Naive thymus-derived CD4-positive, alpha-beta T cell (primary cell): ENCODE results near the gene NT5C2. TPM values are rescaled to one million over a fixed set of nuclear protein-coding genes. Genes with fewer than 3 reads are reported as not detected.
"Not testable (repeated sequence)": the region's sequence is repeated elsewhere in the genome, so short reads cannot be mapped to it uniquely, and the experiment has no call there.

Experiments used
- ATAC-seq: fragments of 150-1000 bp; cut with Tn5 transposase; 2 replicates; pipeline ENCODE4 v1.10.0; 2021; ENCODE audit warnings: mild to moderate bottlenecking, moderate library complexity
- CTCF ChIA-PET: fragments of 350-600 bp; sonication (Branson Sonifier 250); formaldehyde crosslinking; loops from one replicate; lab custom pipeline; 2021; ENCODE audit warnings: antibody characterized with exemption; lab: Charles Lee
- POLR2A ChIA-PET: fragments of 350-600 bp; sonication (Branson Sonifier 250); formaldehyde crosslinking; loops from one replicate; lab custom pipeline; 2021; ENCODE audit warnings: antibody characterized with exemption, inconsistent platforms; lab: Charles Lee
- DNase-seq, 9 donors: peaks; one replicate each; pipeline versions ENCODE4 v3.0.0 to v3.0.0-alpha.2; 2020 to 2022; ENCODE audit warnings: mixed read lengths in 1 of 9
- H3K27ac ChIP-seq: one replicate; pipeline ENCODE4 v1.7.0; 2013; ENCODE audit warnings: mild to moderate bottlenecking, low read depth, low read length, moderate library complexity
- H3K27me3 ChIP-seq, 2 donors: one replicate each; pipeline ENCODE4 v1.7.0; 2013; ENCODE audit warnings: low read length in 2 of 2, mild to moderate bottlenecking in 2 of 2, moderate library complexity in 2 of 2; ENCODE audit not compliant: control insufficient read depth in 2 of 2, insufficient read depth in 2 of 2
- H3K36me3 ChIP-seq, 3 experiments: 1 replicate in 2 of 3; 2 replicates in 1 of 3; pipeline ENCODE4 v1.7.0; 2013; ENCODE audit warnings: low read length in 3 of 3, mild to moderate bottlenecking in 3 of 3, moderate library complexity in 1 of 3; ENCODE audit not compliant: insufficient read depth in 3 of 3, control insufficient read depth in 2 of 3
- H3K4me1 ChIP-seq, 2 donors: one replicate each; pipeline ENCODE4 v1.7.0; 2013; ENCODE audit warnings: low read length in 2 of 2, mild to moderate bottlenecking in 2 of 2, moderate library complexity in 1 of 2; ENCODE audit not compliant: control insufficient read depth in 2 of 2, insufficient read depth in 2 of 2
- H3K4me3 ChIP-seq: 2 replicates; pipeline ENCODE4 v1.7.0; 2013; ENCODE audit warnings: mild to moderate bottlenecking, low read length
- H3K9me3 ChIP-seq, 3 experiments: 1 replicate in 2 of 3; 2 replicates in 1 of 3; pipeline ENCODE4 v1.7.0; 2013; ENCODE audit warnings: low read length in 3 of 3; ENCODE audit not compliant: control insufficient read depth in 2 of 3
- H3K27ac Mint-ChIP-seq, 9 donors: one replicate each; pipeline ENCODE4 v1.8.0; 2020 to 2022; ENCODE audit warnings: mixed read lengths in 9 of 9, mild to moderate bottlenecking in 8 of 9, moderate library complexity in 5 of 9, inconsistent platforms in 2 of 9
- H3K27me3 Mint-ChIP-seq, 5 donors: one replicate each; pipeline ENCODE4 v1.8.0; 2021 to 2022; ENCODE audit warnings: mixed read lengths in 5 of 5, mild to moderate bottlenecking in 1 of 5
- H3K36me3 Mint-ChIP-seq, 5 donors: one replicate each; pipeline ENCODE4 v1.8.0; 2020 to 2022; ENCODE audit warnings: mixed read lengths in 5 of 5, mild to moderate bottlenecking in 3 of 5, inconsistent platforms in 1 of 5
- H3K4me1 Mint-ChIP-seq, 7 donors: one replicate each; pipeline ENCODE4 v1.8.0; 2020 to 2022; ENCODE audit warnings: mixed read lengths in 7 of 7, mild to moderate bottlenecking in 3 of 7, inconsistent platforms in 1 of 7
- H3K4me3 Mint-ChIP-seq, 10 donors: one replicate each; pipeline ENCODE4 v1.8.0; 2020 to 2022; ENCODE audit warnings: mild to moderate bottlenecking in 10 of 10, mixed read lengths in 10 of 10, moderate library complexity in 6 of 10, inconsistent platforms in 2 of 10
- H3K9me3 Mint-ChIP-seq, 11 donors: one replicate each; pipeline ENCODE4 v1.8.0; 2020 to 2022; ENCODE audit warnings: mixed read lengths in 11 of 11, mild to moderate bottlenecking in 4 of 11, inconsistent platforms in 1 of 11, moderate library complexity in 1 of 11
- intact Hi-C, 2 donors: fragments of 100-400 bp; cut with micrococcal nuclease; formaldehyde crosslinking; loops; one replicate each; pipeline ENCODE4 v1.15.1; 2023
- polyA plus RNA-seq, 2 donors: library from polyadenylated mRNA; unstranded; fragments of 300-500 nt; fragmentation: Illumina TruSeq; gene quantifications; one replicate each; pipeline ENCODE4 v1.2.3, GENCODE V29; 2021
- total RNA-seq, 6 experiments: library from RNA in 5 of 6; stranded (reverse) in 5 of 6; gene quantifications; 1 replicate in 5 of 6; 2 replicates in 1 of 6; pipeline ENCODE4 v1.2.3 and lab custom pipeline; 2021 to 2026

The NT5C2 gene
- total and polyA plus RNA-seq, 7 experiments from 2014 or later, result 48.7 to 87.8 (median 68.9) TPM

GRCh38 chr10:103143641-103144040 is 49.4 kb downstream of the NT5C2 start:
- H3K27me3 ChIP-seq, H3K4me1 ChIP-seq, H3K27ac ChIP-seq, intact Hi-C loops, H3K9me3 ChIP-seq, POLR2A ChIA-PET, H3K9me3 Mint-ChIP-seq, H3K4me3 ChIP-seq, DNase-seq, ATAC-seq, H3K27ac Mint-ChIP-seq, H3K27me3 Mint-ChIP-seq, H3K4me3 Mint-ChIP-seq: not testable (repeated sequence)
- H3K36me3 ChIP-seq, result peaks cover 0 to 21% (median 0%) of the 10 kb centered on the region in 3 experiments
- Mint-ChIP-seq H3K36me3 (peaks cover 5 to 30% (median 22%) of the 10 kb centered on the region in 5 donors), H3K4me1 (peaks cover 4 to 13% (median 7%) of the 10 kb centered on the region in 7 donors)
- CTCF ChIA-PET, result interaction anchor here (0.6 kb wide), 1 partner anchor 8 kb away, joined by 3 read pairs; no protein-coding TSS in a partner anchor

GRCh38 chr10:103141950-103142349 is 51.1 kb downstream of the NT5C2 start:
- no peak overlapping the region for H3K4me3 Mint-ChIP-seq
- Histone ChIP-seq H3K9me3 (no peaks in the 10 kb centered on the region), H3K36me3 (peaks cover 0 to 21% (median 0%) of the 10 kb centered on the region in 3 experiments), H3K27ac (no peak overlapping the region), H3K4me3 (no peak overlapping the region), H3K4me1 (no peaks in the 10 kb centered on the region), H3K27me3 (no peaks in the 10 kb centered on the region)
- ATAC-seq (no peak), DNase-seq (no peak)
- peaks cover 0 to 2% (median 0%) of the 10 kb centered on the region in 11 donors for H3K9me3 Mint-ChIP-seq
- H3K4me1 Mint-ChIP-seq, result peaks cover 0 to 10% (median 4%) of the 10 kb centered on the region in 7 donors
- no peaks in the 10 kb centered on the region for H3K27me3 Mint-ChIP-seq
- peaks cover 5 to 31% (median 28%) of the 10 kb centered on the region in 5 donors for H3K36me3 Mint-ChIP-seq
- POLR2A ChIA-PET, result no interaction called here
- intact Hi-C loops, result no loop called here
- CTCF ChIA-PET, result no interaction called here
- H3K27ac Mint-ChIP-seq, result peak overlapping the region in 2 of 9 donors; percentile 20 to 25

- Mint-ChIP-seq H3K9me3 (peaks cover 0 to 3% (median 0%) of the 10 kb centered on the region in 11 donors), H3K4me1 (peaks cover 0 to 11% (median 6%) of the 10 kb centered on the region in 7 donors), H3K27me3 (no peaks in the 10 kb centered on the region), H3K36me3 (peaks cover 9 to 37% (median 31%) of the 10 kb centered on the region in 5 donors), H3K27ac (no peak overlapping the region), H3K4me3 (no peak overlapping the region)
- ATAC-seq (no peak), DNase-seq (no peak)
- CTCF ChIA-PET, result interaction anchor here (0.6 kb wide), 1 partner anchor 283 kb away, joined by 6 read pairs; no protein-coding TSS in a partner anchor
- Histone ChIP-seq H3K27ac (no peak overlapping the region), H3K4me1 (no peaks in the 10 kb centered on the region), H3K36me3 (peaks cover 0 to 31% (median 0%) of the 10 kb centered on the region in 3 experiments), H3K9me3 (no peaks in the 10 kb centered on the region), H3K4me3 (no peak overlapping the region), H3K27me3 (no peaks in the 10 kb centered on the region)
- intact Hi-C loops, result no loop called here
- POLR2A ChIA-PET, result no interaction called here
Measured at GRCh38 chr10:103140469-103140868, 52.6 kb downstream of the NT5C2 start.

GRCh38 chr10:103139803-103140202 is 53.3 kb downstream of the NT5C2 start:
- H3K27me3 Mint-ChIP-seq, result no peaks in the 10 kb centered on the region
- H3K36me3 ChIP-seq, result peaks cover 0 to 31% (median 0%) of the 10 kb centered on the region in 3 experiments
- ChIA-PET POLR2A (no interaction called here), CTCF (interaction anchor here (0.6 kb wide), 1 partner anchor 282 kb away, joined by 6 read pairs; no protein-coding TSS in a partner anchor)
- H3K27ac Mint-ChIP-seq, result no peak overlapping the region
- ATAC-seq (no peak), DNase-seq (no peak)
- intact Hi-C loops, result no loop called here
- peaks cover 0 to 8% (median 0%) of the 10 kb centered on the region in 11 donors for H3K9me3 Mint-ChIP-seq
- no peak overlapping the region for H3K4me3 ChIP-seq
- H3K36me3 Mint-ChIP-seq, result peaks cover 9 to 44% (median 38%) of the 10 kb centered on the region in 5 donors
- H3K27me3 ChIP-seq, result no peaks in the 10 kb centered on the region
- no peak overlapping the region for H3K27ac ChIP-seq
- no peaks in the 10 kb centered on the region for H3K9me3 ChIP-seq
- no peak overlapping the region for H3K4me3 Mint-ChIP-seq
- H3K4me1 ChIP-seq, result no peaks in the 10 kb centered on the region
- peaks cover 0 to 16% (median 5%) of the 10 kb centered on the region in 7 donors for H3K4me1 Mint-ChIP-seq

- CTCF ChIA-PET, result interaction anchor here (0.6 kb wide), 1 partner anchor 8 kb away, joined by 3 read pairs; no protein-coding TSS in a partner anchor
- H3K9me3 ChIP-seq, H3K27me3 Mint-ChIP-seq, H3K4me3 ChIP-seq, POLR2A ChIA-PET, ATAC-seq, H3K9me3 Mint-ChIP-seq, intact Hi-C loops, H3K4me3 Mint-ChIP-seq, H3K27ac ChIP-seq, DNase-seq, H3K27me3 ChIP-seq, H3K4me1 ChIP-seq: not testable (repeated sequence)
- Mint-ChIP-seq H3K36me3 (peaks cover 5 to 66% (median 54%) of the 10 kb centered on the region in 5 donors), H3K27ac (peak overlapping the region in 3 of 9 donors; percentile 53 to 71 (median 59)), H3K4me1 (peaks cover 0 to 30% (median 10%) of the 10 kb centered on the region in 7 donors)
- peaks cover 0 to 17% (median 0%) of the 10 kb centered on the region in 3 experiments for H3K36me3 ChIP-seq
Measured at GRCh38 chr10:103135168-103135567, 57.9 kb downstream of the NT5C2 start.

DNA sequence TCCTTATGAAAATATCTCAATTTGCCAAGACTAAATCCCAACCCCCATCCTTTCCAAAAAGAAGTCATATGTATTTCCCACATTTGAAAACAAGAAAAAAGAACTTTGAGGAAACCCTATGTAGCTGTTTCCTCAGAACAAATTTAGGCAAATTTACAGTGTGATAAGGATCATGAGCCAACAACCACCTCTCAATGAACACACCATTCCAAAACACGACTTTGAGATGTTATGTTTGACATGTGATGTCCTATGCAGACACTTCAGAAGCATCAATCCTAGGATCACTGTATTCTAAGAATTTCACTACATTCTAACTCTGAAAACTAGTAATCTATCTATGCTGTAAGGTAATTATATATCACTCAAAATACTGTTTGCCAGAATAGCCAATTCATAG is 62.2 kb downstream of the NT5C2 start:
- Histone ChIP-seq H3K27ac (no peak overlapping the region), H3K4me3 (no peak overlapping the region), H3K9me3 (no peaks in the 10 kb centered on the region), H3K27me3 (no peaks in the 10 kb centered on the region), H3K36me3 (peaks cover 0 to 6% (median 0%) of the 10 kb centered on the region in 3 experiments), H3K4me1 (no peaks in the 10 kb centered on the region)
- Mint-ChIP-seq H3K4me3 (no peak overlapping the region), H3K4me1 (peaks cover 0 to 28% (median 12%) of the 10 kb centered on the region in 7 donors), H3K9me3 (peaks cover 0 to 6% (median 0%) of the 10 kb centered on the region in 11 donors), H3K27ac (no peak overlapping the region), H3K36me3 (peaks cover under 1 to 51% (median 45%) of the 10 kb centered on the region in 5 donors), H3K27me3 (no peaks in the 10 kb centered on the region)
- POLR2A ChIA-PET, result no interaction called here
- CTCF ChIA-PET, result no interaction called here
- DNase-seq (no peak), ATAC-seq (no peak)
- intact Hi-C loops, result no loop called here

DNA sequence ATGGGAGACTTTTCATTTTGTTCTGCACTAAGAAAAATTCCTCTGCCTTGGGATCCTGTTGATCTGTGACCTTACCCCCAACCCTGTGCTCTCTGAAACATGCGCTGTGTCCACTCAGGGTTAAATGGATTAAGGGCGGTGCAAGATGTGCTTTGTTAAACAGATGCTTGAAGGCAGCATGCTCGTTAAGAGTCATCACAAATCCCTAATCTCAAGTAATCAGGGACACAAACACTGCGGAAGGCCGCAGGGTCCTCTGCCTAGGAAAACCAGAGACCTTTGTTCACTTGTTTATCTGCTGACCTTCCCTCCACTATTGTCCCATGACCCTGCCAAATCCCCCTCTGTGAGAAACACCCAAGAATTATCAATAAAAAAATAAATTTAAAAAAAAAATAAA is 62.9 kb downstream of the NT5C2 start:
- H3K4me3 Mint-ChIP-seq, ATAC-seq, H3K9me3 Mint-ChIP-seq, H3K4me1 ChIP-seq, H3K27me3 ChIP-seq, H3K27ac ChIP-seq, H3K27ac Mint-ChIP-seq, H3K36me3 ChIP-seq, DNase-seq, CTCF ChIA-PET, H3K27me3 Mint-ChIP-seq, H3K9me3 ChIP-seq, POLR2A ChIA-PET, intact Hi-C loops, H3K4me3 ChIP-seq: not testable (repeated sequence)
- Mint-ChIP-seq H3K36me3 (peaks cover 0 to 46% (median 40%) of the 10 kb centered on the region in 5 donors), H3K4me1 (peaks cover 0 to 30% (median 13%) of the 10 kb centered on the region in 7 donors)
